ENCODE measurements around the gene TEP1.

GRCh38 chr14:20419419-20419818 is 6.1 kb upstream of the TEP1 start:
- TF ChIP-seq CTCF (IDR thresholded peaks at IDR 0.05; ENCODE audit: poor library complexity, severe bottlenecking) (no peak), MXI1 (conservative IDR thresholded peaks at IDR 0.05; ENCODE audit: poor library complexity, severe bottlenecking) (no peak), TAF1 (IDR thresholded peaks at IDR 0.05; ENCODE audit: low read depth) (no peak), POLR2AphosphoS5 (IDR thresholded peaks at IDR 0.05) (no peak)

Measured in neural cell (in vitro differentiated cells).